GM23338 (cell line): ENCODE results near the gene RAPGEF5. TPM values are rescaled to one million over a fixed set of nuclear protein-coding genes. Genes with fewer than 3 reads are reported as not detected.

ENCODE experiments used
- ATAC-seq: fragments of 200-7000 bp; cut with Tn5 transposase; 3 replicates; pipeline ENCODE4 v1.9.1; 2020
- DNase-seq: peaks from one replicate; pipeline ENCODE4 v3.0.0-alpha.2; 2015; ENCODE audit warnings: low spot score
- H2AFZ ChIP-seq: fragments of 200-600 bp; sonication (generic); 2 replicates; pipeline ENCODE4 v1.8.0; 2016; ENCODE audit warnings: antibody characterized with exemption, mild to moderate bottlenecking, moderate library complexity
- H3F3A ChIP-seq: fragments of 200-600 bp; sonication (generic); replicated peaks from 2 replicates; pipeline ENCODE4 v1.8.0; 2017; ENCODE audit warnings: antibody characterized with exemption, mixed run types, low read depth
- H3K27ac ChIP-seq: fragments of 200-600 bp; sonication (generic); 2 replicates; pipeline ENCODE4 v1.6.1; 2016; ENCODE audit warnings: low read depth
- H3K27me3 ChIP-seq: fragments of 200-600 bp; sonication (generic); 2 replicates; pipeline ENCODE4 v1.8.0; 2016; ENCODE audit warnings: mild to moderate bottlenecking, mixed run types, moderate library complexity; ENCODE audit not compliant: insufficient read depth
- H3K36me3 ChIP-seq: fragments of 200-600 bp; sonication (generic); 2 replicates; pipeline ENCODE4 v1.8.0; 2016; ENCODE audit warnings: mild to moderate bottlenecking; ENCODE audit not compliant: insufficient read depth
- H3K4me1 ChIP-seq: fragments of 200-600 bp; sonication (generic); 2 replicates; pipeline ENCODE4 v1.8.0; 2016; ENCODE audit warnings: mild to moderate bottlenecking, moderate library complexity; ENCODE audit not compliant: insufficient read depth
- H3K4me2 ChIP-seq: fragments of 200-600 bp; sonication (generic); 2 replicates; pipeline ENCODE4 v1.7.1; 2017; ENCODE audit warnings: mixed run types
- H3K4me3 ChIP-seq: fragments of 200-600 bp; sonication (generic); 2 replicates; pipeline ENCODE4 v1.6.1; 2016; ENCODE audit warnings: mixed run types
- H3K79me2 ChIP-seq: fragments of 200-600 bp; sonication (generic); replicated peaks from 2 replicates; pipeline ENCODE4 v1.8.0; 2017; ENCODE audit warnings: mild to moderate bottlenecking; ENCODE audit not compliant: insufficient read depth
- H3K9me2 ChIP-seq: fragments of 200-600 bp; sonication (generic); 2 replicates; pipeline ENCODE4 v1.8.0; 2017; ENCODE audit not compliant: insufficient read depth
- H4K20me1 ChIP-seq: fragments of 200-600 bp; sonication (generic); replicated peaks from 2 replicates; pipeline ENCODE4 v1.8.0; 2017; ENCODE audit warnings: mild to moderate bottlenecking; ENCODE audit not compliant: insufficient read depth
- H3K27ac Mint-ChIP-seq: 2 replicates; pipeline ENCODE4 v1.8.0; 2020; ENCODE audit warnings: inconsistent platforms, mild to moderate bottlenecking, moderate library complexity, mixed read lengths
- H3K27me3 Mint-ChIP-seq: 3 replicates; pipeline ENCODE4 v1.8.0; 2022; ENCODE audit warnings: low read depth, mild to moderate bottlenecking, moderate library complexity, mixed read lengths, inconsistent platforms; ENCODE audit not compliant: insufficient read depth, poor library complexity
- H3K36me3 Mint-ChIP-seq: 3 replicates; pipeline ENCODE4 v1.8.0; 2021; ENCODE audit warnings: low read depth, mild to moderate bottlenecking, inconsistent platforms, moderate library complexity, mixed read lengths
- H3K4me1 Mint-ChIP-seq: 3 replicates; pipeline ENCODE4 v1.8.0; 2020; ENCODE audit warnings: mild to moderate bottlenecking, inconsistent platforms, mixed read lengths
- H3K4me3 Mint-ChIP-seq: 3 replicates; pipeline ENCODE4 v1.8.0; 2021; ENCODE audit warnings: moderate library complexity, mild to moderate bottlenecking, inconsistent platforms, mixed read lengths
- H3K9me3 Mint-ChIP-seq: 3 replicates; pipeline ENCODE4 v1.8.0; 2020; ENCODE audit warnings: moderate library complexity, mild to moderate bottlenecking, inconsistent platforms, mixed read lengths
- CTCF ChIP-seq, 2 experiments: fragments of 200-600 bp in 1 of 2; sonication (generic) in 1 of 2; conservative IDR thresholded peaks; 2 replicates each; pipeline versions ENCODE4 v1.5.1 to v1.6.1; 2016 to 2017; ENCODE audit warnings: antibody characterized with exemption in 2 of 2, low read depth in 2 of 2, mild to moderate bottlenecking in 2 of 2, moderate library complexity in 1 of 2
- ETS1 ChIP-seq: IDR thresholded peaks from 2 replicates; pipeline ENCODE4 v1.6.1; 2016; ENCODE audit warnings: antibody characterized with exemption
- EZH2 ChIP-seq: fragments of 200-600 bp; sonication (generic); IDR thresholded peaks from one replicate; pipeline ENCODE4 v1.8.0; 2017; ENCODE audit warnings: antibody characterized with exemption, mild to moderate bottlenecking, low read depth; ENCODE audit not compliant: unreplicated experiment
- EZH2phosphoT487 ChIP-seq: fragments of 200-600 bp; sonication (generic); IDR thresholded peaks from one replicate; pipeline ENCODE4 v1.8.1; 2018; ENCODE audit warnings: antibody characterized with exemption; ENCODE audit not compliant: unreplicated experiment
- JUNB ChIP-seq: IDR thresholded peaks from one replicate; pipeline ENCODE4 v1.6.1; 2016; ENCODE audit warnings: antibody characterized with exemption; ENCODE audit not compliant: unreplicated experiment
- NANOG ChIP-seq: IDR thresholded peaks from 2 replicates; pipeline ENCODE4 v1.6.1; 2016; ENCODE audit warnings: antibody characterized with exemption, borderline replicate concordance
- POLR2AphosphoS5 ChIP-seq: IDR thresholded peaks from 2 replicates; pipeline ENCODE4 v1.6.1; 2016; ENCODE audit warnings: antibody characterized with exemption, low read depth
- REST ChIP-seq: IDR thresholded peaks from one replicate; pipeline ENCODE4 v1.6.1; 2018; ENCODE audit warnings: antibody characterized with exemption; ENCODE audit not compliant: unreplicated experiment
- STAT1 ChIP-seq: IDR thresholded peaks from one replicate; pipeline ENCODE4 v1.6.1; 2016; ENCODE audit warnings: antibody characterized with exemption; ENCODE audit not compliant: unreplicated experiment
- ZNF114 ChIP-seq: fragments of 250-450 bp; sonication (Bioruptor Pico); IDR thresholded peaks from 2 replicates; pipeline ENCODE4 v1.5.0; 2020; ENCODE audit warnings: mild to moderate bottlenecking, moderate library complexity
- ZNF331 ChIP-seq: fragments of 250-450 bp; sonication (Bioruptor Pico); IDR thresholded peaks from 2 replicates; pipeline ENCODE4 v1.5.0; 2020; ENCODE audit warnings: low read depth, mild to moderate bottlenecking, moderate library complexity
- polyA plus RNA-seq: library from polyadenylated mRNA; unstranded; fragments of >200 nt; fragmentation: Nextera tagmentation; extraction: Ambion mirVana; gene quantifications from 2 replicates; pipeline ENCODE4 v1.2.1, GENCODE V29; 2016
- total RNA-seq: library from RNA; depleted of rRNA; stranded (reverse); fragments of >200 nt; shearing (Covaris generic); gene quantifications from 2 replicates; pipeline ENCODE4 v1.2.3, GENCODE V29; 2014

Gene RAPGEF5
- total and polyA plus RNA-seq, 2 experiments from 2014 or later, result 6.3 to 13.1 TPM

- Histone ChIP-seq H3K36me3 (no peaks in the 10 kb centered on the region), H3K27me3 (no peaks in the 10 kb centered on the region), H3K79me2 (no peaks in the 10 kb centered on the region), H3K4me3 (no peak overlapping the region), H2AFZ (no peak overlapping the region), H3K4me2 (peak overlapping the region; percentile 22; the same call in 1 of the 2 replicates), H3K9me2 (no peaks in the 10 kb centered on the region), H3F3A (no peaks in the 10 kb centered on the region), H3K27ac (no peak overlapping the region), H4K20me1 (no peaks in the 10 kb centered on the region), H3K4me1 (peaks cover 17% of the 10 kb centered on the region)
- Mint-ChIP-seq H3K27ac (no peak overlapping the region), H3K9me3 (no peaks in the 10 kb centered on the region), H3K4me1 (peaks cover 25% of the 10 kb centered on the region), H3K4me3 (no peak overlapping the region), H3K27me3 (no peaks in the 10 kb centered on the region), H3K36me3 (peaks cover 13% of the 10 kb centered on the region)
- peak; percentile 77 for ATAC-seq
- TF ChIP-seq POLR2AphosphoS5 (no peak), REST (no peak), NANOG (no peak), JUNB (no peak), STAT1 (no peak)
- peak; percentile 62 for DNase-seq
Measured at GRCh38 chr7:22154143-22154529, 202.8 kb downstream of the RAPGEF5 start.

- no peak overlapping the region for H3K4me3 Mint-ChIP-seq
- Histone ChIP-seq H3K4me1 (peaks cover 17% of the 10 kb centered on the region), H4K20me1 (no peaks in the 10 kb centered on the region), H2AFZ (no peak overlapping the region), H3K9me2 (no peaks in the 10 kb centered on the region), H3K79me2 (no peaks in the 10 kb centered on the region), H3K4me3 (no peak overlapping the region), H3K27ac (peak overlapping the region; percentile 45; the same call in 1 of the 2 replicates), H3K4me2 (peak overlapping the region; percentile 22; the same call in 1 of the 2 replicates), H3K27me3 (no peaks in the 10 kb centered on the region), H3K36me3 (no peaks in the 10 kb centered on the region), H3F3A (no peaks in the 10 kb centered on the region)
- H3K4me1 Mint-ChIP-seq, result peaks cover 25% of the 10 kb centered on the region
- DNase-seq (peak; percentile 46), ATAC-seq (peak; percentile 76)
- peak overlapping the region; percentile 78 for H3K27ac Mint-ChIP-seq
- H3K9me3 Mint-ChIP-seq, result no peaks in the 10 kb centered on the region
- H3K36me3 Mint-ChIP-seq, result peaks cover 18% of the 10 kb centered on the region
- no peaks in the 10 kb centered on the region for H3K27me3 Mint-ChIP-seq
- no peak for TF ChIP-seq ZNF114
- no peak for TF ChIP-seq EZH2
- TF ChIP-seq ETS1, result no peak
- no peak for TF ChIP-seq REST
- no peak for TF ChIP-seq JUNB
- TF ChIP-seq CTCF (conservative IDR thresholded peaks at IDR 0.05; ENCODE audit: low read depth in 2 of 2), result no peak
- TF ChIP-seq EZH2phosphoT487, result no peak
- TF ChIP-seq NANOG, result no peak
- TF ChIP-seq ZNF331 (CRISPR knock-in tag), result no peak
Measured at GRCh38 chr7:22153432-22154142, 203.4 kb downstream of the RAPGEF5 start.
